HG02678 (cell line): ENCODE results near the gene TMEM107.

Source experiments
- ATAC-seq: cut with Tn5 transposase; IDR thresholded peaks from one replicate; pipeline ENCODE4 v1.9.1; 2021; ENCODE audit warnings: mild to moderate bottlenecking, moderate library complexity; ENCODE audit not compliant: unreplicated experiment

TMEM107 gene

DNA sequence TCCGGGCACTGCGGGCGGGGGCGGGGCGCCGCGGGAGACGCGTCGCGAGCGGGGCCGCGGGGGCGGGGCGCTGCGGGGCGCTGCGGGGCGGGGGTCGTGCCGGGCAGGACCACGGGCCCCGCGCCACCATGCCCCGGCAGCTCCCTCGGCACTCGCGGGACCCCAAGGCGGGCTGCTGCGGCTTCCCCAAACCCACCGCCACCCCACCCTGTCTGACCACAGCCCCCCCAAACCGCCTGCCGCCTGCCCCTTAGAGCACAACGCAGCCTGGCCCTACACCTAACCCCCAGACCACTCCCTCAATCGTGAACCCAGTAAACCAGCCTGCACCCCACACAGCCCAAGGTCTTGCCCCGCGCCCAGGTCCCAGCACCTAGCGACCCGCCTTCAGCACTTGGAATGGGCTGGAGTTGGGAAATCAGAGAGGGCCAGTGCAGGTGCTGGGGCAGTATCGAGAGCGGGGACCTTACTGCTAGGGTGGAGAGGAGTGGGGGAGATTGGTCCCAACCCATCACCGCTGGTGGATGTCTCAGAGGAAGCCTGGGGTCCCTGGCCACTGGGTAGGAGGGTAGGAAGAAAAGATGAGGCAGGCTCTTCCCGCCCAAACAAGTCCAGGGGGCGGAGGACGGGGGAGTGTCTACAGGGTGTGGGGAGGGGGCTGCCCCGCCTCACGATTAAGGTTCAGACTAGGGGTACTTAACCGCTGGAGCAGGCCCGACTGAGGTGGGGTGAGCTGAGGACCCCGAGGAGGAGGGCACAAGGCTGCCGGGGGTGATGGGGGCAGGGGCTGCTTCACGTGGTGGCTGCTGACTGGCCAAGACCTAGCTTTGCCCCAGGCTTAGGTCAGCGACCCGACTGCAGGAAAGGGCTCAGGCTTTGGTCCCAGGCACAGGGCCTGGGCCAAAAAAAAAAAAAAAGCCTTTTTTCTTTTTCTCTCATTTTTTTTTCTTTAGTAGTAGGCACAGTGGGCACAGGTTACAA lies 12.9 kb downstream of the TMEM107 start:
- no peak for ATAC-seq

DNA sequence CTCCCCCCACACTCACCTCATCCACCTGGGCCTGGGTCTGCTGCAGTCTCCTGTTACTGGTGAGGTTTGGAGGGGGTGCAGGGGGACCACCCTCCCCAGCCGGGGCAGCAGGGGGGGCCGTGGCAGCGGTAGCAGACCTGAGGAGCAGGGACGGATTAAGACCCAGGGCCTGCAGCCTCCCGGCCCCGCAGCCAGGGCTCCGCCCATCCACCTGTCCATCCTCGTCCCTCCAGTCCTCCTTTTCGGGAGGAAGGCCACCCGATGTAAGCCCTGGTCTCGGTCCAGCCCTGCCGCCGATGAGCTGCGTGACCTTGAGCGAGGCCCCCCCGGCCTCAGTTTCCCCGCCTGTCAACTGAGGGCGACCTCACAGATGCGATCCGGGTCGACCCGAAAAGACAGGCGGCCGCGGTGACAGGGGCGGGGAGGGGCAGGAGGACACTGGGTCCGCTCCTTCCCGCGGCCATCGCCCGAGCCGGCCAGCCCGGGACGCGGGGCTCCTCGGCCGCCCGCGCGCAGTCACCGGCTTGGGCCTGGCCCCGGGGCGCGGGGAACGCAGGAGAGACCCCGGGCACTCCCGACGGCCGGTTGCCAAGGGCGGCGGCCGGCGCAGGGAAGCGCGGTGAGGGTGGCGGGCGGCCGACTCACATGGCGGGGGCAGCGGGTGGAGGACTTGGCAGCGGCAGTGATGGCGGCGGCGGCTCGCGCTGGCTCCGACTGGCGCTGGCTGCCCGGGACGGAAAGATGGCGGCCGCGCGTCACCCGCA lies 13.8 kb downstream of the TMEM107 start, which contains the start of gene VAMP2:
Gene VAMP2, minus strand, starts transcription at position 716 of the 764 bp plus-strand sequence. Its CDS starts 69 bp downstream, at position 647.
- ATAC-seq = peak; percentile 53

DNA sequence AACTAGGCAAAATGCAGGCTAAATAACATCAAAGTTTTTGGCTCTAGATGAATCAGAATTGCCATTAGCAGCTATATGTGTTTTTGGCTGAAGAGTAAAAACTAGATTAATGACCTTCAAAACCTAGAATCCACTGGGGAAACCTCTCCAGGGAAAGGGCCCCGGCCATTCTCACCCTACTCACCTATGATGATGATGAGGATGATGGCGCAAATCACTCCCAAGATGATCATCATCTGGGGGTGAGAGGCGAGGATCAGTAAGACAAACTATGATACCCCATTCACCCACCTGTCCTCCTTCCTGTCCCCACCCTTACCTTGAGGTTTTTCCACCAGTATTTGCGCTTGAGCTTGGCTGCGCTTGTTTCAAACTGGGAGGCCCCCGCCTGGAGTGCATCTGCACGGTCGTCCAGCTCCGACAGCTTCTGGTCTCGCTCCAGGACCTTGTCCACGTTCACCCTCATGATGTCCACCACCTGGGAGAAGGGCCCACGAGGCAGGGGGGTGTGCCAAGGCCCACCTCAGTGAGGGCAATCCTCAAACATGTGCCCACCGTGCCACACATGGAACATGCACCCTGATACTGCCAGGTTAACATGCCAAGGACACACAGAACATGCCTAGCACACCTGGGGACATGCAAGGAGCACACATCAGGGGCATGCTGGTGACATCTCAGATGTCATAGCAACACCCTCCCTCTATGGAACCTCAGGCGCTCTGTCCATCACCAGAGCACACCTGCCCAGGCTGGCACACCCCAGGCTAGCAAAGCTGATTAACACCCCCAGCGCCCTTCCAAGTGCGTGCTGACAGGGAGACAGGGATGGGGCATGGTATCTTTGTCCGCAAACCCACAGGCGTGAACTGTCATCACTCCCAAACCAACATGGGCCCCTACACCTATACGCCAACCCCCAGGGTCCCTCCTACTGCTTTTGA lies 14.6 kb downstream of the TMEM107 start:
- ATAC-seq = no peak

DNA sequence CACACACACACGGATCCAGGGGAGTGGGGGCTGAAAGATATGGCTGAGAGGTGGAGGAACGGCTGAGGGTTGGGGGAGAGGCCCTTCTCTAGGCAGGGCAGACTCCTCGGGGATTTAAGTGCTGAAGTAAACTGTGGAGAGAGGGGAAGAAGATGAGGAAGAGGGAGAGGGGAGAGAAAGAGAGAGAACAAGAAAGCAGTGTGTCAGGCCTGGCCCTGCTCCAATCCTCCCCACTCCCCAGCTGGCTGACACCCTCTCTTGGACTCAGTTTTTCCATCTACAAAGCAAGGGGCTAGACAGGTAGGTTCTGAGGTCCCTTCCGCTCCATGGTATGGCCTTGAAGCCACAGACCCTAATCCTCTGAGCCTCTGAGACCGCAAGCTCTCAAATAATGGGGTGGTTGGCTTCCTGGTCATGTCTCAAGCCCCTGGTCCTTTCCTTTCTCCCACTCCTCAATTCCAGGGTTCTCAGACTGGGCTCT lies 15.4 kb downstream of the TMEM107 start:
- no peak for ATAC-seq

DNA sequence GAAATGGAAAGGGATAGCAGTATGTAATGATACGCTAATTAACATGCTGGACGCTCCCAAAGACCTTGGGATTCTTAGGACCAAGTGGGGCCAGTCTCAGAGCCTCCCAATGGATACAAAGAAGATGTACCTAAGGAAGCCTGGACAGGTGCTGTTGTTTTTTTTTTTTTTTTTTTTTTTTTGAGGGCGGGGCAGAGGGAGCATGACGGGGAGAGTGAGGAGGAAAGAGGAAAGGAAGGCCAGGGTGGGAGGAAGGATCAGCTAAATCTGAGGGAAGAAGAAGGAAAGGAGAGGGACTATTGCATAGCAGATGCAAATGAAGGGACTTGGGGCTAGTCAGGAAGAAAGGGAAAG lies 16.0 kb downstream of the TMEM107 start:
- ATAC-seq = no peak

DNA sequence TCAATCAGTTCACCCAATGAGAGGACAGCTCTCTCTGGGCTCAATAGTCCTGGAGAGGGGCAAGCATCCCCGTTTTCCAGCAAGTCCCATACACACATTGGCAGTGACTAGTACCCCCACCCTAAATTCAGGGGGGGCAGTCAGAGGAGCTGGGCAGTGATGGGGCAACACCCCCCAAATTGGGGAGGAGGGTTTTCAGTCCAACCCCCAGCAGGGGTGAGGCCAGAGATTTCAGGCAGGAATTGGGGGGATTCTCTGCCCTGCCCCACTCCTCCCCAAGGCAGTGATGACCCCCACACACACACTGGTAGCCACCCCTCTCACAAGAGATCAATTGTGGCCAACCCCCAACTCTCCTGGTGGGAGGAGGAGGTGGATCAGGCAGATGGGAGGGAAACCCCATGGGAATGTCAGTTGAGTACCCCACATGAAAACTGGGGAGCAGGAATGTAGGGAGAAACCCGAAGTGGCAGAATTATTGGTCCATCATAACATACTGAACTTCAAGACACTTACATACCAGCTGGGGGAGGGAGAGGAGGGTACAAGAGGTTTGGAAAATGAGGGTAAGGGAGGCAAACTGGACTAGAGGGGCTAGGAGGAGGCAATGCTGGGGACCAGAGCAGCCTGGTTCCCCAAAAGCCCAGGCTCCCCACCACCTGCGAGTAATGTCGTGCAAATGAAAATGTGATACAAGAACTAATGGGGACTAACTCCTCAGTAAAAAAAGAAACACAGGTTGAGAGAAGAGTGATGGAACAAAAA lies 16.5 kb downstream of the TMEM107 start:
- ATAC-seq = no peak

DNA sequence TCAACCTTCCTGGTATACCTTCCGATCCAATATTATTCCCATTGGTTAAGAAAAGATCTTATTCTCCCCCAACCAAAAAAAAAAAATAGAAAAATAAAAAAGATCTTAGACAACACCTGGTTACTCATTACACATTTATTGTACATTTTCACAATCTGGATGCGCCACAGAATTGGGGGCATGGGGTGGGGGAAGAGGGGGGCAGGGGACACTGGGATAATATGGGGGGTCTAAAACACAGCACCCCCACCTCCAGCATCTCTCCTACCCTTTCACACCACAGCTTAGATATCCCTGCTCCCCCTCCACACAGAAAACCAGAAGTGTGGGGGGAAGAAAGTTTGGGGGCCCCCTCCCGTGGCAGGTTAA lies 17.2 kb downstream of the TMEM107 start:
- no peak for ATAC-seq

DNA sequence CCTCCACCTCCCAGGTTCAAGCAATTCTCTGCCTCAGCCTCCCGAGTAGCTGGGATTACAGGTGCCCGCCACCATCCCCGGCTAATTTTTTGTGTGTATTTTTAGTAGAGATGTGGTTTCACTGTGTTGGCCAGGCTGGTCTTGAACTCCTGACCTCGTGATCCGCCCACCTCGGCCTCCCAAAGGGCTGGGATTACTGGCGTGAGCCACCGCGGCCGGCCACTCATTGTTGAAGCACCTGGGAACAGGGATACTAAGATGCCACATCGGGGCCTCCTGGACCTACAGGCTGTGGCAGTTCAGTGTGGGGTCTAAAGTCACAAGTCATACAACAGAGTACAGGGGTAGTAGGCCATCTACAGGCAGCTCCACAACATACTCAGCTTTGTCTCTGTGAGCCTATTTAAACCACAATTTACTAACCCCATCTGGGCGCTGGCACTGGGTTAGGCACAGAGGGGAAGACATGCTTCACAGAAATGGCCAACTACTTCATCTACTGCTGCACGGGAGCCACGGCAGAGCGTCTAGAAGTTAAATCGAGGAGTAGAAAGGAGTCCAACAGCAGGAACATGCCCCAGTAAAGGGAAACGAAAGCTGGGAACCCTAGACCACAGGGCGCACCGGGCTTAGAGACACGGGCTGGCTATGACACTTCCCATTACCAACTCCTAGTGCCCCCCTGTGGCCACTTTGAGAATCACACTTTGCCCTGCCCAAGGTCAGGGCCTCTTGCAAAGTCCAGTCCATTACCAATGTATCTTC lies 17.7 kb downstream of the TMEM107 start:
- ATAC-seq = no peak

DNA sequence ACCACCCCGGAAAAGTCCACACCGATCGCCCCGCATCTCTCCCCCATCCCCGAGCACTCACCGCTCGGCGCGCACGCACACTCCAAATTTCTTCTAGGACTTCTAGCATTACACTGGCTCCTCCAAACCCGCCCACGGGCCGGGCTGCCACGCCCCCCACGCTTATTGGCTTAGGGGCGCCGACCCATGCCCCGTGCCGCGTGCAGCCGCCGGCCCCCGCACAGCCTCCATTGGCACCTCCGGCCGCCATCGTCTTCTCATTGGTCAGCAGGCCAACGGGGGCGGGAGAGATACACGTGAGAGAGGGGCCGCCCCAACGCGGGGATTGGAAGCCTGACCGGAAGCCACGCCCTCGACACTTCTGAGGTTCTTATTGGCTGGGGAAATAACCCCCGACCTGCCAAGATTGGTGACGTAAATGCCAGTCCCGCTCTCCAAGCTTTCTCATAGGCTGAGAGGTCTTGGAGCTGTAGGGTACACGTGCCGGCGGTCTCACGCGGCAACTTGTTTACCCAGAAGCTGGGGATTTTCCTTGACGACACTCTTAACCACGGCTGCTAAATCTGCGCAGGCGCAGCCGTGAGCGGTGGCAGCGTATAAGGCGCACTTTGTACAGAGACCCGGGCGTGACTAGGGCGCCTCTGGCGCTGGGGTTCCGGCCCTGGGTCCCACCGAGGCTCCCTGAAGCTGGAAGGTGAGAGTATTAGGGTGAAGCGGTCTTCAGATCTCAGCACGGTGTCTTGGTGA lies 19.8 kb downstream of the TMEM107 start:
- peak; percentile 82 for ATAC-seq

DNA sequence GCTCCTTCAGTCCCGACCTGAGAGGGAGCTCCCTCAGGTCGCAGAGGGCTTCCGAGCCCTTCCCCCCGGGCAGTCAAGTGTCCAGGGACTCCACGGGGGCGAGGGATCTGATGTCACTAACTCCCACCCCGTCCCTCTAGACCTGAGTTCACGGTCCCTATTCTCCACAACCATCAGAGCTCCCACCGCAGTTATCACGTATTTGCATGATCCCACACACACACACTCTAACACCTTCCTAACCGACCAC lies 20.3 kb downstream of the TMEM107 start:
- no peak for ATAC-seq

DNA sequence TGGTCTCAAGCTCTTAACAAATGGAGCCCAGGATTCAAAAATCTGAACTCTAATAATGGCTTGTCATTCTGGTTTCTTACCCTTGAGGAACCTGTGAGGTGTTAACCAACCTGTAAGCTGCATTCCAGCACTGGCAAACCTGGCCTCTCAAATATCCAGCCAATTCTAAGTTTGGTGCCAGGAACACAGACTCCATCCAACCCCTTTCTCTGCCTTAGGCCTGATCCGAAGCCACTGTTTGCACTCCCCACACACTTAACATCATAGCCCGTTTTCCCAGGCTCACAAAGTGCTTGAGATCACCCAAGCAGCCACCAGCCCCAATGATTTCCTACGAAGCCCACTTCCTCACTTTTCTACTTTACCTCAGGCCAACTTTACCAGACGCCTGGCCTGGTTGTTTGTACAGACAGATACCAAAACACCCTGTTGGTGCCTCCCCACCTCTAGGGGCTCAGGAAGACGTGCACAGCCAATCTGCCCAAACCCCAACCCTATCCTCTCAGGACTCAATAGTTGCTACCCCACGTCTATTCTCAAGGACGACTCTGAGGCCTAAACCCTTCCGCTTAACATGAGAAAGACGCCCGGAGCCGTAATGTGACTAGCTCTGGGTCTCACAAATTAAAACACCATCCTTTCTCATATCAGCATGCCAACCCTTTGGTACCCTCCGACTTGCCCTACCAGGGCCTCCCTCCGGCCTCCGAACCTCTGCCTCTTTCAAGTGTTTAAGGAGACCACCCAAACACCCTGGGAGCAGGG lies 20.8 kb downstream of the TMEM107 start:
- no peak for ATAC-seq

DNA sequence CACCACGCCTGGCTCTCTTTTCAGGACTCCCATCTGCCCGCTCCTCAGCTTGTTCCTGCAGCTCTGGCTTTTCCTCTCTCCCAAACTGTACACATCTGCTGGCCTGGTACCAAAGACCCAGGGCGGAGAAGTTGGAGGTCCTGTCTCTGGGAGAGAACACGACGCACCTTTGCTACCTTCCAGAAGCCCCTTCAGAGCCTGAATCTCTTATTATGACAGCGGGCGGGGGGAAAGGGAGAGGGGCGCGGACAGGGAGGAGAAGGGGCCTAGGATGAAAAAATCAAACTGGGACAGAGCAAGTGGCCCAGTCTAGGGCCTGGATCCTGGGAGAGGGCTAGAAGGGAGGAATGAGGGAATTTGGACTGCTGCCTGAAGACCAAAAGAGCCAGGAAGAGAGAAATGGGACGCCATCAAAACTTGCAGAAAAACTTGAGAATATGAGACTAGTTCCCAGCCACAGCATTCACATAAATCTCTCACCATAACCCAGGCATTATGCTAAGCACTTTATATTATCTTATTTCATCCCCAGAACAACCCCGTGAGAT lies 21.5 kb downstream of the TMEM107 start:
- ATAC-seq = no peak

DNA sequence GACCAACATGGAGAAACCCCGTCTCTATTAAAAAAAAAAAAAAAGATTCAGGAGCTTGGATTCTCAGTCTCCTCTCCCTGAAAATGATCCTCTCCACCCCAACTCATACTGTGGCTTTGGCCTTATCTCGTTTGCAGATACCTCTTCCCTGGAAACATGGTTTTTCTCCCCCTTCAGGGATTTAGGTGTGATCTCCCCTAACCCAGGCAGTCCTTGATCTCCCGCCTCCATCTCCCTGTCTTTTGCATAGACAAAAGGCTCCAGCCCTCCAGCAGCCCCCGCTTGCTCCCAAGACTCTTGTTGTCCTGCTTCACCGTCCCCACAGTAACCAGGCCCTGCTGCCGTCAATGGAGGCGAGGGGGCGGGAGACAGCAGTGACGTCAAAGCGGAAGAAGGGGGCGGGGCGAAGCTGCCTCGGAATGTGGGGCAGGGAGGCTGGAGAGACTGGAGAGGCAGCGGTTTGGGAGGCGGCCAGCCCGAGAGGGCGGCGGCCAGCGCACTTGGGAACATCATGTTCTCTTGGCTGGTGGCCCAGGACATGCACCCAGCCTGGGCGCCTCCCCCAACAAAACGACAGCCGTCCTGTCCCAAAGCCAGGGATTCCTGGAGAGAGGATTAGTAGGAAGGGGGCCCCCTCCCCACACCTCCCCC lies 22.1 kb downstream of the TMEM107 start:
- no peak for ATAC-seq

DNA sequence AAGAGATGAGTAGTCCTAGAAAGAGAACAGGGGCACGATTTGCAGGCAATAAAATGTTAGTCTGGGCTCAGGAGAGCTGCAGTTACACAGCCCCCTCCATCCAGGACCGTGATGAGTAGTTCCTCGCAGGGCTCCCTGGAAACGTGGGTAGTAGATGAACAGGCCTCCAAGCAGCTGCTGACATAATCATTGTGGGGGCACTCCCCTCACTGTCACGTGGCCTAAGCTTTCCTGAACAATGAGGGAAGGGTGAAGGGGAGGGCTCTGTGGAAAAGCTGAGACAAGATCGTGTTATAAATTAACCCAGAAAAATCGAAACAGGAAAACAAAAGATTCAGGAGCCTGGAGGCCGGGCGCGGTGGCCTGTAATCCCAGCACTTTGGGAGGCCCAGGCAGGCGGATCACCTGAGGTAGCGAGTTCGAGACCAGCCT lies 22.6 kb downstream of the TMEM107 start:
- ATAC-seq = no peak

DNA sequence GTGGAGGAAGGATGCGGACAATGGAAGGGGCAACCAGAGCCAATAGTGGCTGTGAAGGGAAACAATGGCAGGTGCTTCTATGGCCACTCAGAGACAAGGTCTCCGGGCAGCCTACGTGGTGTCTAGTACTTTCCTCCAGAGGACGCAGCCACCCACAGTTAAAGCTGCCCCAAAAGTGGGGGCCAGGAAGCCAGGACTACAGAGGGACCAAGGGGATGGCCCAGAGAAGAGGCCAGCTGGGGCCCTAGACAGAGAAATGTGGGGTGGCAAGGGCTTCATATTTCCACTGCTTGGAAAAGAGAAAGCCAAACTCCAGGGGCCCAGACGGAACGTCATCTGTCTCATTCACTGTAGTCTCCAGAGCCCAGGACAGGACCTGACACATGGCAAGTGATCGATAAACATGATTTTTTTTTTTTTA lies 23.1 kb downstream of the TMEM107 start:
- ATAC-seq = no peak

DNA sequence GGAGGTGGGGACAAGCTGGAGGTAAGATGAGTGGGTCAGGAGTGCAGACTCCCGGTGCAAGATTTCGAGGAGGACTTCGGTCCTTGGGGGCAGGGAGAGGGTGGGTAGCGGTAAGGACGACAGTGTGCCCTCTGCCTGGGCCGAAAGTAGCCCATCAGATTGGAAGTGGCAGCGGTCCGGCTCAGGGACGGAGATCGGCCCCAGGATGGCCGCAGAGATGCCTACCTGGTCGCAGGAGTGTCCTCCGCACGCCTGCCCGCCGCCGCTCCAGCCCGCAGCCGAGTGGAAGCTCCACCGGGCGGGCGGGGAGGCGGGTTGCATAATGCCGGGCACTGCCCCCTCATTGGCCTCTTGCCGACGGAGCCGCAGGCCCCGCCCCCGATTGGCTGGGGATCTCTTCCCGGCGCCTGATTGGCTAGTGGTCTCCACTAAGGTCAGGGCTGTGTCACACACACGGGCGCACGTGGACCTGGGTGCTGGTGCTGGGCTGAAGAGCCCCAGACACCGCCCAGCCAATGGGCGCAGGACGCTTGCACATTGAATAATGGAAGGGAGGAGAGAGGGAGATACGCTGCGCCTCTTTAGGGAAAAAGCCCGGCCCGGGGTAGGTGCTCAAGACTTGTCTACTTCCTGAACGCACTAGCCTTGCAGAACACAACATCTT lies 23.9 kb downstream of the TMEM107 start, which contains the start of gene PER1:
Gene PER1, minus strand, starts transcription at position 293 of the 664 bp plus-strand sequence. CDS start 1,698 bp downstream, outside the sequence.
- no peak for ATAC-seq
